H9 (cell line): ENCODE measurements around the gene MAGEB5. TPM values are rescaled to one million over a fixed set of nuclear protein-coding genes. Genes with fewer than 3 reads are reported as not detected.

Experiments
- DNase-seq: peaks from one replicate; pipeline ENCODE4 v3.0.0-alpha.2; 2017
- H2AFZ ChIP-seq: one replicate; pipeline ENCODE4 v1.6.1; 2013; ENCODE audit warnings: mild to moderate bottlenecking, low read length, control low read depth, moderate library complexity
- H2AK5ac ChIP-seq: 2 replicates; pipeline ENCODE4 v1.6.1; 2013; ENCODE audit warnings: low read length, control low read depth, mixed read lengths; ENCODE audit not compliant: insufficient read length
- H2BK120ac ChIP-seq: one replicate; pipeline ENCODE4 v1.6.1; 2013; ENCODE audit warnings: low read depth, mild to moderate bottlenecking, low read length, control low read depth, inconsistent platforms; ENCODE audit not compliant: poor library complexity, severe bottlenecking
- H2BK12ac ChIP-seq: 2 replicates; pipeline ENCODE4 v1.6.1; 2013; ENCODE audit warnings: low read length, control low read depth, mixed read lengths, low read depth; ENCODE audit not compliant: insufficient read length
- H2BK15ac ChIP-seq: 2 replicates; pipeline ENCODE4 v1.6.1; 2013; ENCODE audit warnings: low read depth, low read length, control low read depth
- H2BK20ac ChIP-seq: one replicate; pipeline ENCODE4 v1.6.1; 2013; ENCODE audit warnings: low read depth, mild to moderate bottlenecking, low read length, control low read depth, inconsistent platforms; ENCODE audit not compliant: poor library complexity, severe bottlenecking
- H2BK5ac ChIP-seq: 2 replicates; pipeline ENCODE4 v1.6.1; 2013; ENCODE audit warnings: low read length, control low read depth, mixed read lengths; ENCODE audit not compliant: insufficient read length
- H3K14ac ChIP-seq: 2 replicates; pipeline ENCODE4 v1.6.1; 2013; ENCODE audit warnings: low read length, control low read depth; ENCODE audit not compliant: insufficient read depth
- H3K18ac ChIP-seq: 2 replicates; pipeline ENCODE4 v1.6.1; 2013; ENCODE audit warnings: low read depth, mild to moderate bottlenecking, mixed read lengths, low read length, control low read depth; ENCODE audit not compliant: insufficient read length
- H3K23ac ChIP-seq: 2 replicates; pipeline ENCODE4 v1.6.1; 2013; ENCODE audit warnings: low read length, control low read depth, mixed read lengths, low read depth; ENCODE audit not compliant: insufficient read length
- H3K23me2 ChIP-seq: 2 replicates; pipeline ENCODE4 v1.6.1; 2013; ENCODE audit warnings: low read depth, mild to moderate bottlenecking, mixed read lengths, low read length, control low read depth; ENCODE audit not compliant: insufficient read length, poor library complexity, severe bottlenecking
- H3K27ac ChIP-seq: 2 replicates; pipeline ENCODE4 v1.5.1; 2013; ENCODE audit warnings: low read length, control low read depth, mixed read lengths, low read depth; ENCODE audit not compliant: insufficient read length
- H3K27me3 ChIP-seq: 2 replicates; pipeline ENCODE4 v1.6.1; 2013; ENCODE audit warnings: low read length, control low read depth, inconsistent platforms; ENCODE audit not compliant: insufficient read depth
- H3K4ac ChIP-seq: 2 replicates; pipeline ENCODE4 v1.6.1; 2013; ENCODE audit warnings: low read depth, mild to moderate bottlenecking, control low read depth, inconsistent platforms, low read length, moderate library complexity
- H3K4me1 ChIP-seq: 2 replicates; pipeline ENCODE4 v1.6.1; 2013; ENCODE audit warnings: low read length, control low read depth, inconsistent platforms; ENCODE audit not compliant: insufficient read depth
- H3K4me2 ChIP-seq: 2 replicates; pipeline ENCODE4 v1.6.1; 2013; ENCODE audit warnings: low read length, control low read depth, mixed read lengths; ENCODE audit not compliant: insufficient read length, insufficient read depth
- H3K56ac ChIP-seq: 2 replicates; pipeline ENCODE4 v1.6.1; 2013; ENCODE audit warnings: low read depth, mild to moderate bottlenecking, mixed read lengths, low read length, control low read depth; ENCODE audit not compliant: insufficient read length
- H3K79me1 ChIP-seq: 2 replicates; pipeline ENCODE4 v1.6.1; 2013; ENCODE audit warnings: low read depth, mild to moderate bottlenecking, moderate library complexity, low read length, control low read depth, inconsistent platforms; ENCODE audit not compliant: insufficient read depth, poor library complexity, severe bottlenecking
- H3K79me2 ChIP-seq: 2 replicates; pipeline ENCODE4 v1.6.1; 2013; ENCODE audit warnings: low read length, control low read depth, inconsistent platforms; ENCODE audit not compliant: insufficient read depth
- H3K9ac ChIP-seq: 2 replicates; pipeline ENCODE4 v1.6.1; 2013; ENCODE audit warnings: low read length, control low read depth, mixed read lengths; ENCODE audit not compliant: insufficient read length; ENCODE audit errors: extremely low read depth
- H3K9me3 ChIP-seq: one replicate; pipeline ENCODE4 v1.6.1; 2013; ENCODE audit warnings: low read depth, low read length, inconsistent platforms; ENCODE audit not compliant: control insufficient read depth
- H3T11ph ChIP-seq: one replicate; pipeline ENCODE4 v1.6.1; 2013; ENCODE audit warnings: mild to moderate bottlenecking, low read length, control low read depth, inconsistent platforms
- H4K20me1 ChIP-seq: one replicate; pipeline ENCODE4 v1.6.1; 2013; ENCODE audit not compliant: control insufficient read depth, insufficient read length, insufficient read depth
- H4K5ac ChIP-seq: 2 replicates; pipeline ENCODE4 v1.6.1; 2013; ENCODE audit warnings: low read depth, mild to moderate bottlenecking, mixed read lengths, low read length, control low read depth; ENCODE audit not compliant: insufficient read length
- H4K8ac ChIP-seq: replicated peaks from 2 replicates; pipeline ENCODE4 v1.6.1; 2013; ENCODE audit warnings: low read length, control low read depth, mixed read lengths, low read depth; ENCODE audit not compliant: insufficient read length
- H4K91ac ChIP-seq: 2 replicates; pipeline ENCODE4 v1.6.1; 2013; ENCODE audit warnings: low read depth, mild to moderate bottlenecking, moderate library complexity, mixed read lengths, low read length, control low read depth; ENCODE audit not compliant: insufficient read length
- H3K27ac Mint-ChIP-seq, 3 experiments: 2 replicates in 2 of 3; 3 replicates in 1 of 3; pipeline ENCODE4 v1.8.0; 2020 to 2021; ENCODE audit warnings: mixed read lengths in 3 of 3, mild to moderate bottlenecking in 1 of 3, moderate library complexity in 1 of 3
- H3K27me3 Mint-ChIP-seq: 2 replicates; pipeline ENCODE4 v1.8.0; 2021; ENCODE audit warnings: low read depth, mild to moderate bottlenecking, moderate library complexity, mixed read lengths
- H3K36me3 Mint-ChIP-seq, 3 experiments: 2 replicates in 2 of 3; 3 replicates in 1 of 3; pipeline ENCODE4 v1.8.0; 2020 to 2021; ENCODE audit warnings: low read depth in 3 of 3, mixed read lengths in 3 of 3; ENCODE audit not compliant: insufficient read depth in 1 of 3
- H3K4me1 Mint-ChIP-seq, 2 experiments: 2 replicates each; pipeline ENCODE4 v1.8.0; 2020; ENCODE audit warnings: mixed read lengths in 2 of 2
- H3K4me3 Mint-ChIP-seq, 2 experiments: 2 replicates in 1 of 2; 3 replicates in 1 of 2; pipeline ENCODE4 v1.8.0; 2020 to 2021; ENCODE audit warnings: mild to moderate bottlenecking in 2 of 2, mixed read lengths in 2 of 2, moderate library complexity in 1 of 2
- H3K9me3 Mint-ChIP-seq, 2 experiments: 2 replicates in 1 of 2; 3 replicates in 1 of 2; pipeline ENCODE4 v1.8.0; 2020; ENCODE audit warnings: mild to moderate bottlenecking in 2 of 2, mixed read lengths in 2 of 2, moderate library complexity in 1 of 2
- WGBS: extraction: QIAGEN DNeasy Blood & Tissue Kit; methylation state at CpG from one replicate; pipeline ENCODE4 v1.1.7; 2013; ENCODE audit warnings: missing lambda C conversion rate, low lambda C conversion rate, mixed read lengths; ENCODE audit not compliant: insufficient read length; ENCODE audit errors: extremely low coverage; 5-methylcytosine and 5-hydroxymethylcytosine counted together
- long read RNA-seq: library from polyadenylated mRNA; unstranded; transcript quantifications from one replicate; pipeline ENCODE4 v2.0.0, GENCODE V29; 2020
- total RNA-seq: library from RNA; stranded (reverse); gene quantifications from 2 replicates; pipeline ENCODE4 v1.2.1, GENCODE V29; 2021
- TF ChIP-seq, protein P1 (sequence below): fragments of 200-600 bp; sonication (generic); conservative IDR thresholded peaks from 3 replicates; pipeline ENCODE4 v1.8.0; 2021; ENCODE audit warnings: antibody characterized with exemption, mild to moderate bottlenecking

Gene MAGEB5, protein sequence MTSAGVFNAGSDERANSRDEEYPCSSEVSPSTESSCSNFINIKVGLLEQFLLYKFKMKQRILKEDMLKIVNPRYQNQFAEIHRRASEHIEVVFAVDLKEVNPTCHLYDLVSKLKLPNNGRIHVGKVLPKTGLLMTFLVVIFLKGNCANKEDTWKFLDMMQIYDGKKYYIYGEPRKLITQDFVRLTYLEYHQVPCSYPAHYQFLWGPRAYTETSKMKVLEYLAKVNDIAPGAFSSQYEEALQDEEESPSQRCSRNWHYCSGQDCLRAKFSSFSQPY
- not detected in 2 replicates for total RNA-seq
- long read RNA-seq, result 0 reads

DNA sequence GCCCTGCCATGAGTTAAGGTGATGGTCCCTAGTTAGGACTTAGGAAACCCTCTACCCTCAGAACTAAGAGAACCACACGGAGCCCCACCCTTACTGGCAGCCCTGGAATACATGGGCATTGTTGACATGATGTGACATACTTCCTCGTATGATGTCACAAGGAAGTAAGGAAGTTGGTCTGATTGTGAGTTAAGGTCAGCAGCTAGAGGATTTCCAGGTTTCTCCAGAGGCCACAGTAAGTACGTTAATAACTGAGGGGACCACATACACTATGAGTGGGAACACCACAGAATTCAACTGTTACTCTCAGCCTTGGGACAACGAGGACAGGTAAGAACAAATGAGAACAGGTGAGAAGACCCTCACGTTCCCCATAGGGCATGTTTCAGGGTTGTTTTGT, at the start of gene MAGEB5:
TSS of gene MAGEB5 (plus strand) at position 301 of the 400 bp plus-strand sequence. CDS start 1,133 bp downstream, outside the sequence.
- Mint-ChIP-seq H3K27ac (no peak within 1 kb of the TSS), H3K27me3 (no peaks in the 10 kb centered on the region), H3K4me3 (no peak within 1 kb of the TSS), H3K36me3 (peaks cover 0 to 5% (median 4%) of the 10 kb centered on the region in 3 experiments; a peak in 3 of 7 replicates), H3K9me3 (peaks cover 69 to 76% of the 10 kb centered on the region in 2 experiments), H3K4me1 (no peaks in the 10 kb centered on the region)
- Histone ChIP-seq H3T11ph (no peak within 1 kb of the TSS), H3K4me2 (no peak within 1 kb of the TSS), H2BK5ac (no peak within 1 kb of the TSS), H3K9ac (no peak within 1 kb of the TSS), H2AK5ac (no peak within 1 kb of the TSS), H3K27me3 (no peaks in the 10 kb centered on the region), H2AFZ (no peak within 1 kb of the TSS), H2BK12ac (no peak within 1 kb of the TSS), H2BK120ac (no peak within 1 kb of the TSS), H3K56ac (no peak within 1 kb of the TSS), H3K14ac (no peak within 1 kb of the TSS), H3K23me2 (no peaks in the 10 kb centered on the region), H3K23ac (no peak within 1 kb of the TSS), H4K91ac (no peak within 1 kb of the TSS), H3K4ac (no peak within 1 kb of the TSS), H3K27ac (no peak within 1 kb of the TSS), H4K8ac (no peak within 1 kb of the TSS), H3K79me1 (no peaks in the 10 kb centered on the region), H4K20me1 (no peaks in the 10 kb centered on the region), H4K5ac (no peak within 1 kb of the TSS), H2BK15ac (no peak within 1 kb of the TSS), H3K9me3 (peaks cover 35% of the 10 kb centered on the region), H3K4me1 (no peaks in the 10 kb centered on the region), H3K79me2 (no peaks in the 10 kb centered on the region), H2BK20ac (no peak within 1 kb of the TSS), H3K18ac (no peak within 1 kb of the TSS)
- DNase-seq, result no peak
- TF ChIP-seq, protein P1, sequence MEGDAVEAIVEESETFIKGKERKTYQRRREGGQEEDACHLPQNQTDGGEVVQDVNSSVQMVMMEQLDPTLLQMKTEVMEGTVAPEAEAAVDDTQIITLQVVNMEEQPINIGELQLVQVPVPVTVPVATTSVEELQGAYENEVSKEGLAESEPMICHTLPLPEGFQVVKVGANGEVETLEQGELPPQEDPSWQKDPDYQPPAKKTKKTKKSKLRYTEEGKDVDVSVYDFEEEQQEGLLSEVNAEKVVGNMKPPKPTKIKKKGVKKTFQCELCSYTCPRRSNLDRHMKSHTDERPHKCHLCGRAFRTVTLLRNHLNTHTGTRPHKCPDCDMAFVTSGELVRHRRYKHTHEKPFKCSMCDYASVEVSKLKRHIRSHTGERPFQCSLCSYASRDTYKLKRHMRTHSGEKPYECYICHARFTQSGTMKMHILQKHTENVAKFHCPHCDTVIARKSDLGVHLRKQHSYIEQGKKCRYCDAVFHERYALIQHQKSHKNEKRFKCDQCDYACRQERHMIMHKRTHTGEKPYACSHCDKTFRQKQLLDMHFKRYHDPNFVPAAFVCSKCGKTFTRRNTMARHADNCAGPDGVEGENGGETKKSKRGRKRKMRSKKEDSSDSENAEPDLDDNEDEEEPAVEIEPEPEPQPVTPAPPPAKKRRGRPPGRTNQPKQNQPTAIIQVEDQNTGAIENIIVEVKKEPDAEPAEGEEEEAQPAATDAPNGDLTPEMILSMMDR, result no peak
- no CpG with 5 or more reads among the region's 5 CpGs for WGBS
